Islet precursor cell (in vitro differentiated cells): ENCODE results near the gene SFXN2.

Experiments used
- DNase-seq: peaks from one replicate; pipeline ENCODE4 v3.0.0-alpha.2; 2018

The SFXN2 gene

GRCh38 chr10:102779680-102780526 lies 65.5 kb downstream of the SFXN2 start:
- peak; percentile 89 for DNase-seq

- DNase-seq = no peak
Observed at GRCh38 chr10:102780527-102780808, 66.0 kb downstream of the SFXN2 start.

GRCh38 chr10:102781090-102781920 lies 66.9 kb downstream of the SFXN2 start:
- DNase-seq = no peak

- no peak for DNase-seq
Observed at GRCh38 chr10:102781921-102782557, 67.6 kb downstream of the SFXN2 start.

- no peak for DNase-seq
Observed at GRCh38 chr10:102782673-102783551, 68.5 kb downstream of the SFXN2 start.

DNA sequence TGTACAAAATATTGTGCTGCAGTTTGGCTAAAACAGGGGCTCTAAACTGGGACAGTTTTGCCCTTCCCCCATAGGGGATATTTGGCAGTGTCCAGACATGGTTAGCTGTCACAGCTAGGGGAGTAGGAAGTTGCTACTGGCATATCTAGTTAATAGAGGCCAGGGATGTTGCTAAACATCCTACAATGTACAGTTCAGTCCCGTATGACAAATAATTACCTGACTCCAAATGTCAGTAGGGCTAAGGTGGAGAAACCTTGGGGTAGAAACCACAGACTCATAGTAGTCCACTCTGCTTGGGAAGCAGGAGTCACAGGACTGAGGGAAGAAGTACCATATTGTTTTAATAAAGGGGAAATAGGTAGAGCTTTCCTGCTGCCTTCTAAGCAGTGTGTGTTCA lies 69.1 kb downstream of the SFXN2 start:
- DNase-seq = no peak

DNA sequence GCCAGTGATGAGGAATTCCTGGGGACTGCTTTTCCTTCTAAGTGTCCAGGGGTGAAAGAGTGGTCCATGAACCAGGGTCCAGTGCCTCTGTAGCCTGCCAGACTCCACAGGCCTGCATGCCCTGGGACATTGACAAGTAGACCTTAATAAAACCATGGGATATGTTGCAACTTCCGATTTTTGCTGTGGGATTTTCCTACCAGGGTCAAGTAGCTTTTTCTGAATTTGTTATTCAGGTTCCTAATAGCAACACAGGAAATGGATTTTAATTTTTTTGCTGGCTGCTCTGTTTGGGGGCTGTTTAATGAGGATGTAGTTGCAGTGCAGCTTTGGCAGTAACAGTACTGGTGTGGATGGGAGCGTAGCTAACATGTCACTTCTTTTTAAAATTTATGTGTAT lies 71.4 kb downstream of the SFXN2 start:
- DNase-seq = no peak

- DNase-seq = no peak
Observed at GRCh38 chr10:102791754-102792395, 77.4 kb downstream of the SFXN2 start.
